Liver (tissue), 9 donors: Measurements from ENCODE around the gene TRPM8. TPM values are rescaled to one million over a fixed set of nuclear protein-coding genes. Genes with fewer than 3 reads are reported as not detected.
"Not testable (repeated sequence)": the region's sequence is repeated elsewhere in the genome, so short reads cannot be mapped to it uniquely, and the experiment has no call there.

Experiments
- DNase-seq: peaks from one replicate; pipeline ENCODE4 v3.0.0-alpha.2; 2017; ENCODE audit warnings: low spot score
- H3K27ac ChIP-seq, 2 donors: one replicate each; pipeline ENCODE4 v1.7.0; 2013; ENCODE audit warnings: inconsistent platforms in 2 of 2, low read length in 2 of 2, control low read depth in 1 of 2, low read depth in 1 of 2, mild to moderate bottlenecking in 1 of 2
- H3K27me3 ChIP-seq, 4 donors: one replicate each; pipeline versions ENCODE4 v1.6.1 to v1.7.0; 2013; ENCODE audit warnings: low read length in 3 of 4, inconsistent platforms in 1 of 4, mild to moderate bottlenecking in 1 of 4, moderate library complexity in 1 of 4; ENCODE audit not compliant: control insufficient read depth in 4 of 4, insufficient read depth in 4 of 4
- H3K36me3 ChIP-seq, 4 donors: one replicate each; pipeline versions ENCODE4 v1.6.1 to v1.7.0; 2013; ENCODE audit warnings: low read length in 3 of 4, mild to moderate bottlenecking in 3 of 4, low read depth in 1 of 4, moderate library complexity in 1 of 4; ENCODE audit not compliant: control insufficient read depth in 4 of 4, insufficient read depth in 3 of 4
- H3K4me1 ChIP-seq, 4 donors: one replicate each; pipeline versions ENCODE4 v1.6.1 to v1.7.0; 2013; ENCODE audit warnings: low read length in 3 of 4, mild to moderate bottlenecking in 3 of 4, moderate library complexity in 1 of 4; ENCODE audit not compliant: control insufficient read depth in 4 of 4, insufficient read depth in 4 of 4
- H3K4me3 ChIP-seq, 3 donors: one replicate each; pipeline versions ENCODE4 v1.6.1 to v1.7.0; 2013; ENCODE audit warnings: low read length in 3 of 3, control low read depth in 1 of 3, low read depth in 1 of 3, mild to moderate bottlenecking in 1 of 3
- H3K9ac ChIP-seq, 2 donors: one replicate each; pipeline ENCODE4 v1.7.0; 2013; ENCODE audit warnings: low read length in 2 of 2, mild to moderate bottlenecking in 2 of 2, moderate library complexity in 2 of 2, control low read depth in 1 of 2, low read depth in 1 of 2
- H3K9me3 ChIP-seq, 4 donors: one replicate each; pipeline versions ENCODE4 v1.6.1 to v1.7.0; 2013; ENCODE audit warnings: low read length in 3 of 4; ENCODE audit not compliant: control insufficient read depth in 4 of 4
- FOXA2 ChIP-seq: IDR thresholded peaks from 2 replicates; pipeline ENCODE4 v1.6.1; 2016; ENCODE audit warnings: antibody characterized with exemption
- GABPA ChIP-seq, 2 donors: IDR thresholded peaks in 1 of 2; conservative IDR thresholded peaks in 1 of 2; 2 replicates each; pipeline ENCODE4 v1.6.1; 2016; ENCODE audit warnings: antibody characterized with exemption in 2 of 2, mild to moderate bottlenecking in 1 of 2, moderate library complexity in 1 of 2
- HNF4A ChIP-seq, 2 donors: conservative IDR thresholded peaks; 2 replicates each; pipeline ENCODE4 v1.6.1; 2016; ENCODE audit warnings: antibody characterized with exemption in 2 of 2, mild to moderate bottlenecking in 2 of 2
- HNF4G ChIP-seq: IDR thresholded peaks from 2 replicates; pipeline ENCODE4 v1.6.1; 2016; ENCODE audit warnings: antibody characterized with exemption
- TAF1 ChIP-seq: conservative IDR thresholded peaks from 2 replicates; pipeline ENCODE4 v1.6.1; 2016; ENCODE audit warnings: antibody characterized with exemption, mild to moderate bottlenecking
- YY1 ChIP-seq: IDR thresholded peaks from 2 replicates; pipeline ENCODE4 v1.6.1; 2016; ENCODE audit warnings: antibody characterized with exemption, mild to moderate bottlenecking
- WGBS: extraction: QIAGEN DNeasy Blood & Tissue Kit; methylation state at CpG from one replicate; pipeline ENCODE4 v1.1.7; 2013; 5-methylcytosine and 5-hydroxymethylcytosine counted together
- polyA plus RNA-seq, 2 donors: library from polyadenylated mRNA; stranded (reverse) in 1 of 2; unstranded in 1 of 2; fragments of 200-250 nt in 1 of 2; fragments of >200 nt in 1 of 2; fragmentation: Nextera tagmentation in 1 of 2; extraction: Ambion mirVana in 1 of 2; gene quantifications; one replicate each; pipeline versions ENCODE4 v1.2.1 to v1.2.3, GENCODE V29; 2013 to 2015
- total RNA-seq, 2 donors: library from RNA; depleted of rRNA; stranded (reverse); fragments of >200 nt; gene quantifications; one replicate each; pipeline ENCODE4 v1.2.3, GENCODE V29; 2014
- TF ChIP-seq, protein P1 (sequence below): IDR thresholded peaks from 2 replicates; pipeline ENCODE4 v1.6.1; 2016; ENCODE audit warnings: antibody characterized with exemption
- TF ChIP-seq, protein P2 (sequence below): IDR thresholded peaks from 2 replicates; pipeline ENCODE4 v1.6.1; 2016; ENCODE audit warnings: antibody characterized with exemption, mild to moderate bottlenecking
- TF ChIP-seq, protein P3 (sequence below): IDR thresholded peaks from 2 replicates; pipeline ENCODE4 v1.6.1; 2016; ENCODE audit warnings: antibody characterized with exemption
- TF ChIP-seq, protein P4 (sequence below): IDR thresholded peaks from 2 replicates; pipeline ENCODE4 v1.6.1; 2016; ENCODE audit warnings: antibody characterized with exemption
- TF ChIP-seq, protein P5 (sequence below): fragments of 150-350 bp; IDR thresholded peaks from 2 replicates; pipeline ENCODE4 v1.5.1; 2017; ENCODE audit warnings: improper control_type of control experiment, low read depth, low read length; ENCODE audit not compliant: missing input control
- donor health status: healthy.
- donor health status: healthy.
- donor health status: healthy.
- donor health status: healthy.
- donor health status: healthy.

The TRPM8 gene
- total and polyA plus RNA-seq, 4 donors, result 1.1 to 79.2 (median 33.2) TPM

DNA sequence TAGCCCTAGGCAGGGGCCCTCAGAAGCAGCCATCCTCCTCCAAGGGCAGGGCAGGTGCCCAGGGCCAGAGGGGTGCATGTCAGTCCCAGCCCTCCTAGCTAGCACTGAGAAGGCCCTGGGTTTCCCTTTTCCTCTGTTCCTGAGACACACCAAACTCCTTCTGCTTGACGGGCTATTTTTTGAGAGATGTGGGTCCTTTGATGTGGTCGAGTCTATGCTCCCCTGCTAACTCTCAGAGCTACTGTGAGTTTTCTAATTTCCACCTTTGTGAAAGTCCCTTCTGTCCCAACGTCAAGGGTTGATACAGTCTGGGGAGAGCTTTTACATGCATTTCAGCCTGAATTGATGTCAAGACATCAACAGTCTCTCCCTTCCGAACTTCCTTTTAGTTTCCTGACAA is 51.4 kb downstream of the TRPM8 start:
- peaks cover 2 to 10% (median 7%) of the 10 kb centered on the region in 4 donors for H3K4me1 ChIP-seq
- H3K4me3 ChIP-seq, result no peak overlapping the region
- H3K27ac ChIP-seq, result no peak overlapping the region
- TF ChIP-seq, protein P1, sequence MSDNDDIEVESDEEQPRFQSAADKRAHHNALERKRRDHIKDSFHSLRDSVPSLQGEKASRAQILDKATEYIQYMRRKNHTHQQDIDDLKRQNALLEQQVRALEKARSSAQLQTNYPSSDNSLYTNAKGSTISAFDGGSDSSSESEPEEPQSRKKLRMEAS, result no peak
- TF ChIP-seq TAF1, result no peak
- no peak for TF ChIP-seq GABPA (IDR thresholded peaks at IDR 0.05 in 1 of 2, conservative IDR thresholded peaks at IDR 0.05 in 1 of 2)
- TF ChIP-seq FOXA2, result no peak
- TF ChIP-seq, protein P2, sequence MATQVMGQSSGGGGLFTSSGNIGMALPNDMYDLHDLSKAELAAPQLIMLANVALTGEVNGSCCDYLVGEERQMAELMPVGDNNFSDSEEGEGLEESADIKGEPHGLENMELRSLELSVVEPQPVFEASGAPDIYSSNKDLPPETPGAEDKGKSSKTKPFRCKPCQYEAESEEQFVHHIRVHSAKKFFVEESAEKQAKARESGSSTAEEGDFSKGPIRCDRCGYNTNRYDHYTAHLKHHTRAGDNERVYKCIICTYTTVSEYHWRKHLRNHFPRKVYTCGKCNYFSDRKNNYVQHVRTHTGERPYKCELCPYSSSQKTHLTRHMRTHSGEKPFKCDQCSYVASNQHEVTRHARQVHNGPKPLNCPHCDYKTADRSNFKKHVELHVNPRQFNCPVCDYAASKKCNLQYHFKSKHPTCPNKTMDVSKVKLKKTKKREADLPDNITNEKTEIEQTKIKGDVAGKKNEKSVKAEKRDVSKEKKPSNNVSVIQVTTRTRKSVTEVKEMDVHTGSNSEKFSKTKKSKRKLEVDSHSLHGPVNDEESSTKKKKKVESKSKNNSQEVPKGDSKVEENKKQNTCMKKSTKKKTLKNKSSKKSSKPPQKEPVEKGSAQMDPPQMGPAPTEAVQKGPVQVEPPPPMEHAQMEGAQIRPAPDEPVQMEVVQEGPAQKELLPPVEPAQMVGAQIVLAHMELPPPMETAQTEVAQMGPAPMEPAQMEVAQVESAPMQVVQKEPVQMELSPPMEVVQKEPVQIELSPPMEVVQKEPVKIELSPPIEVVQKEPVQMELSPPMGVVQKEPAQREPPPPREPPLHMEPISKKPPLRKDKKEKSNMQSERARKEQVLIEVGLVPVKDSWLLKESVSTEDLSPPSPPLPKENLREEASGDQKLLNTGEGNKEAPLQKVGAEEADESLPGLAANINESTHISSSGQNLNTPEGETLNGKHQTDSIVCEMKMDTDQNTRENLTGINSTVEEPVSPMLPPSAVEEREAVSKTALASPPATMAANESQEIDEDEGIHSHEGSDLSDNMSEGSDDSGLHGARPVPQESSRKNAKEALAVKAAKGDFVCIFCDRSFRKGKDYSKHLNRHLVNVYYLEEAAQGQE, result no peak
- no peak for TF ChIP-seq YY1
- TF ChIP-seq, protein P3, sequence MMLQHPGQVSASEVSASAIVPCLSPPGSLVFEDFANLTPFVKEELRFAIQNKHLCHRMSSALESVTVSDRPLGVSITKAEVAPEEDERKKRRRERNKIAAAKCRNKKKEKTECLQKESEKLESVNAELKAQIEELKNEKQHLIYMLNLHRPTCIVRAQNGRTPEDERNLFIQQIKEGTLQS, result no peak
- TF ChIP-seq, protein P4, sequence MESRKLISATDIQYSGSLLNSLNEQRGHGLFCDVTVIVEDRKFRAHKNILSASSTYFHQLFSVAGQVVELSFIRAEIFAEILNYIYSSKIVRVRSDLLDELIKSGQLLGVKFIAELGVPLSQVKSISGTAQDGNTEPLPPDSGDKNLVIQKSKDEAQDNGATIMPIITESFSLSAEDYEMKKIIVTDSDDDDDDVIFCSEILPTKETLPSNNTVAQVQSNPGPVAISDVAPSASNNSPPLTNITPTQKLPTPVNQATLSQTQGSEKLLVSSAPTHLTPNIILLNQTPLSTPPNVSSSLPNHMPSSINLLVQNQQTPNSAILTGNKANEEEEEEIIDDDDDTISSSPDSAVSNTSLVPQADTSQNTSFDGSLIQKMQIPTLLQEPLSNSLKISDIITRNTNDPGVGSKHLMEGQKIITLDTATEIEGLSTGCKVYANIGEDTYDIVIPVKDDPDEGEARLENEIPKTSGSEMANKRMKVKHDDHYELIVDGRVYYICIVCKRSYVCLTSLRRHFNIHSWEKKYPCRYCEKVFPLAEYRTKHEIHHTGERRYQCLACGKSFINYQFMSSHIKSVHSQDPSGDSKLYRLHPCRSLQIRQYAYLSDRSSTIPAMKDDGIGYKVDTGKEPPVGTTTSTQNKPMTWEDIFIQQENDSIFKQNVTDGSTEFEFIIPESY, result no peak
- TF ChIP-seq, protein P5, sequence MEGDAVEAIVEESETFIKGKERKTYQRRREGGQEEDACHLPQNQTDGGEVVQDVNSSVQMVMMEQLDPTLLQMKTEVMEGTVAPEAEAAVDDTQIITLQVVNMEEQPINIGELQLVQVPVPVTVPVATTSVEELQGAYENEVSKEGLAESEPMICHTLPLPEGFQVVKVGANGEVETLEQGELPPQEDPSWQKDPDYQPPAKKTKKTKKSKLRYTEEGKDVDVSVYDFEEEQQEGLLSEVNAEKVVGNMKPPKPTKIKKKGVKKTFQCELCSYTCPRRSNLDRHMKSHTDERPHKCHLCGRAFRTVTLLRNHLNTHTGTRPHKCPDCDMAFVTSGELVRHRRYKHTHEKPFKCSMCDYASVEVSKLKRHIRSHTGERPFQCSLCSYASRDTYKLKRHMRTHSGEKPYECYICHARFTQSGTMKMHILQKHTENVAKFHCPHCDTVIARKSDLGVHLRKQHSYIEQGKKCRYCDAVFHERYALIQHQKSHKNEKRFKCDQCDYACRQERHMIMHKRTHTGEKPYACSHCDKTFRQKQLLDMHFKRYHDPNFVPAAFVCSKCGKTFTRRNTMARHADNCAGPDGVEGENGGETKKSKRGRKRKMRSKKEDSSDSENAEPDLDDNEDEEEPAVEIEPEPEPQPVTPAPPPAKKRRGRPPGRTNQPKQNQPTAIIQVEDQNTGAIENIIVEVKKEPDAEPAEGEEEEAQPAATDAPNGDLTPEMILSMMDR, result no peak
- no peak for TF ChIP-seq HNF4A (conservative IDR thresholded peaks at IDR 0.05)
- no peak for TF ChIP-seq HNF4G
- no peaks in the 10 kb centered on the region for H3K9me3 ChIP-seq
- no peak for DNase-seq
- H3K27me3 ChIP-seq, result no peaks in the 10 kb centered on the region
- H3K36me3 ChIP-seq, result no peaks in the 10 kb centered on the region
- H3K9ac ChIP-seq, result no peak overlapping the region
- 83% methylated on average over 4 of the region's 4 CpGs for WGBS

DNA sequence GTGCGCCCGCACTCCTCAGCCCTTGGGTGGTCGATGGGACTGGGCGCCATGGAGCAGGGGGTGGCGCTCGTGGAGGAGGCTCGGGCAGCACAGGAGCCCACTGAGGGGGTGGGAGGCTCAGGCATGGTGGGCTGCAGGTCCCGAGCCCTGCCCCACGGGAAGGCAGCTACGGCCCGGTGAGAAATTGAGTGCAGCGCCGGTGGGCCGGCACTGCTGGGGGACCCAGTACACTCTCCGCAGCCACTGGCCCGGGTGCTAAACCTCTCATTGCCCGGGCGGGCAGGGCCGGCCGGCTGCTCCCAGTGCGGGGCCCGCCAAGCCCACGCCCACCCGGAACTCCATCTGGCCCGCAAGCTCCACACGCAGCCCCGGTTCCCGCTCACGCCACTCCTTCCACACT is 55.3 kb downstream of the TRPM8 start:
- not testable (repeated sequence) for H3K27ac ChIP-seq, H3K36me3 ChIP-seq, H3K9ac ChIP-seq, H3K9me3 ChIP-seq, H3K27me3 ChIP-seq, DNase-seq, H3K4me3 ChIP-seq
- peaks cover 5 to 38% (median 29%) of the 10 kb centered on the region in 4 donors for H3K4me1 ChIP-seq
- 97% methylated on average over 29 of the region's 29 CpGs for WGBS
